Measurements from ENCODE around the gene CMYA5.

GRCh38 chr5:79754865-79755555, 65.4 kb downstream of the CMYA5 start:
- TF ChIP-seq, protein P1, sequence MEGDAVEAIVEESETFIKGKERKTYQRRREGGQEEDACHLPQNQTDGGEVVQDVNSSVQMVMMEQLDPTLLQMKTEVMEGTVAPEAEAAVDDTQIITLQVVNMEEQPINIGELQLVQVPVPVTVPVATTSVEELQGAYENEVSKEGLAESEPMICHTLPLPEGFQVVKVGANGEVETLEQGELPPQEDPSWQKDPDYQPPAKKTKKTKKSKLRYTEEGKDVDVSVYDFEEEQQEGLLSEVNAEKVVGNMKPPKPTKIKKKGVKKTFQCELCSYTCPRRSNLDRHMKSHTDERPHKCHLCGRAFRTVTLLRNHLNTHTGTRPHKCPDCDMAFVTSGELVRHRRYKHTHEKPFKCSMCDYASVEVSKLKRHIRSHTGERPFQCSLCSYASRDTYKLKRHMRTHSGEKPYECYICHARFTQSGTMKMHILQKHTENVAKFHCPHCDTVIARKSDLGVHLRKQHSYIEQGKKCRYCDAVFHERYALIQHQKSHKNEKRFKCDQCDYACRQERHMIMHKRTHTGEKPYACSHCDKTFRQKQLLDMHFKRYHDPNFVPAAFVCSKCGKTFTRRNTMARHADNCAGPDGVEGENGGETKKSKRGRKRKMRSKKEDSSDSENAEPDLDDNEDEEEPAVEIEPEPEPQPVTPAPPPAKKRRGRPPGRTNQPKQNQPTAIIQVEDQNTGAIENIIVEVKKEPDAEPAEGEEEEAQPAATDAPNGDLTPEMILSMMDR (IDR thresholded peaks at IDR 0.05), result no peak
- no peak for TF ChIP-seq POLR2A (IDR thresholded peaks at IDR 0.05)

All from ovary (tissue), 3 donors.